Uterus (tissue), 4 donors: Measurements from ENCODE around the gene PALD1. TPM values are rescaled to one million over a fixed set of nuclear protein-coding genes. Genes with fewer than 3 reads are reported as not detected.

ENCODE experiments used
- DNase-seq, 2 donors: peaks; one replicate each; pipeline ENCODE4 v3.0.0-alpha.2; 2019 to 2020
- H3K27ac ChIP-seq, 2 donors: fragments of 200-600 bp; sonication (generic); 1 replicate in 1 of 2; 2 replicates in 1 of 2; pipeline ENCODE4 v1.5.1; 2016 to 2018
- H3K27me3 ChIP-seq, 2 donors: fragments of 200-600 bp; sonication (generic); one replicate each; pipeline ENCODE4 v1.5.1; 2018 to 2019; ENCODE audit warnings: control low read depth in 1 of 2
- H3K36me3 ChIP-seq, 2 donors: fragments of 200-600 bp; sonication (generic); one replicate each; pipeline ENCODE4 v1.5.1; 2019; ENCODE audit warnings: control low read depth in 1 of 2
- H3K4me1 ChIP-seq, 2 donors: fragments of 200-600 bp; sonication (generic); one replicate each; pipeline ENCODE4 v1.5.1; 2018 to 2019; ENCODE audit warnings: control low read depth in 1 of 2
- H3K4me3 ChIP-seq, 2 donors: fragments of 200-600 bp; sonication (generic); 1 replicate in 1 of 2; 2 replicates in 1 of 2; pipeline ENCODE4 v1.5.1; 2018 to 2019; ENCODE audit warnings: mild to moderate bottlenecking in 1 of 2
- H3K9me3 ChIP-seq, 2 donors: fragments of 200-600 bp; sonication (generic); one replicate each; pipeline ENCODE4 v1.5.1; 2019; ENCODE audit warnings: control low read depth in 1 of 2
- CTCF ChIP-seq, 4 experiments: fragments of 200-600 bp in 2 of 4; fragments of 450-650 bp in 2 of 4; sonication (generic) in 2 of 4; IDR thresholded peaks; one replicate each; pipeline ENCODE4 v1.5.1; 2016 to 2019; ENCODE audit warnings: antibody characterized with exemption in 4 of 4, mild to moderate bottlenecking in 2 of 4, moderate library complexity in 1 of 4
- POLR2A ChIP-seq, 2 donors: fragments of 450-650 bp; IDR thresholded peaks; one replicate each; pipeline ENCODE4 v1.6.1; 2016; ENCODE audit warnings: antibody characterized with exemption in 2 of 2, mild to moderate bottlenecking in 1 of 2, moderate library complexity in 1 of 2
- intact Hi-C: fragments of 100-400 bp; cut with DNase I; formaldehyde crosslinking; loops from one replicate; pipeline ENCODE4 v1.15.1; 2023; ENCODE audit warnings: low total_unique reads
- total RNA-seq, 4 donors: library from RNA; depleted of rRNA in 3 of 4; stranded (reverse); fragments of >200 nt in 3 of 4; gene quantifications; one replicate each; pipeline versions ENCODE4 v1.1.0 to v1.2.4, GENCODE V29; 2014 to 2023
- donor health status: DM: yes; HTN: yes; CAD: no.

Gene PALD1
- total RNA-seq, 4 donors from 2014 or later: 1.8 to 21.6 (median 10.3) TPM

GRCh38 chr10:70476249-70477035 is 2.1 kb upstream of the PALD1 start:
- intact Hi-C loops: no loop called here
- Histone ChIP-seq H3K4me1 (peaks cover 0 to 7% of the 10 kb centered on the region in 2 donors), H3K27ac (no peak overlapping the region), H3K4me3 (no peak overlapping the region), H3K27me3 (no peaks in the 10 kb centered on the region), H3K36me3 (no peaks in the 10 kb centered on the region), H3K9me3 (no peaks in the 10 kb centered on the region)
- DNase-seq: no peak
- TF ChIP-seq CTCF (IDR thresholded peaks at IDR 0.05): no peak
- TF ChIP-seq POLR2A (IDR thresholded peaks at IDR 0.05): no peak

GRCh38 chr10:70477661-70478162 is 855 bp upstream of the PALD1 start:
- Histone ChIP-seq H3K4me3 (peak overlapping the region; percentile 60 to 61), H3K36me3 (no peaks in the 10 kb centered on the region), H3K27me3 (no peaks in the 10 kb centered on the region), H3K9me3 (no peaks in the 10 kb centered on the region), H3K4me1 (peaks cover 0 to 16% of the 10 kb centered on the region in 2 donors), H3K27ac (peak overlapping the region; percentile 25 to 68)
- no peak for TF ChIP-seq CTCF (IDR thresholded peaks at IDR 0.05)
- TF ChIP-seq POLR2A (IDR thresholded peaks at IDR 0.05): no peak
- intact Hi-C loops: no loop called here
- peak; percentile 43 to 51 for DNase-seq

GRCh38 chr10:70479165-70479581 is 606 bp downstream of the PALD1 start:
- Histone ChIP-seq H3K4me1 (peaks cover 0 to 24% of the 10 kb centered on the region in 2 donors), H3K36me3 (no peaks in the 10 kb centered on the region), H3K27ac (peak overlapping the region; percentile 25 to 68), H3K9me3 (no peaks in the 10 kb centered on the region), H3K27me3 (no peaks in the 10 kb centered on the region), H3K4me3 (peak overlapping the region; percentile 60 to 61)
- TF ChIP-seq POLR2A (IDR thresholded peaks at IDR 0.05): no peak
- no peak for TF ChIP-seq CTCF (IDR thresholded peaks at IDR 0.05)
- DNase-seq: no peak
- intact Hi-C loops: no loop called here

GRCh38 chr10:70479626-70480238 is 1.2 kb downstream of the PALD1 start:
- no peaks in the 10 kb centered on the region for H3K36me3 ChIP-seq
- DNase-seq: no peak
- H3K27me3 ChIP-seq: no peaks in the 10 kb centered on the region
- peak overlapping the region; percentile 3 to 68 for H3K27ac ChIP-seq
- H3K9me3 ChIP-seq: no peaks in the 10 kb centered on the region
- peaks cover 0 to 24% of the 10 kb centered on the region in 2 donors for H3K4me1 ChIP-seq
- TF ChIP-seq CTCF (IDR thresholded peaks at IDR 0.05) (no peak), POLR2A (IDR thresholded peaks at IDR 0.05) (no peak)
- H3K4me3 ChIP-seq: peak overlapping the region; percentile 60 to 61
- intact Hi-C loops: no loop called here
